Peyer's patch (tissue), 4 donors: ENCODE results near the gene ANKRD36.
"Not testable (repeated sequence)": the region's sequence is repeated elsewhere in the genome, so short reads cannot be mapped to it uniquely, and the experiment has no call there.

Source experiments
- POLR2A ChIP-seq, 2 donors: fragments of 450-650 bp; IDR thresholded peaks; one replicate each; pipeline ENCODE4 v1.5.1; 2017; ENCODE audit warnings: antibody characterized with exemption in 2 of 2, mild to moderate bottlenecking in 2 of 2, moderate library complexity in 2 of 2
- TF ChIP-seq, protein P1 (sequence below), 6 experiments: fragments of 450-650 bp in 4 of 6; fragments of 200-600 bp in 2 of 6; sonication (generic) in 1 of 6; IDR thresholded peaks; one replicate each; pipeline ENCODE4 v1.5.1; 2017 to 2019; ENCODE audit warnings: antibody characterized with exemption in 6 of 6, mild to moderate bottlenecking in 3 of 6, moderate library complexity in 1 of 6

DNA sequence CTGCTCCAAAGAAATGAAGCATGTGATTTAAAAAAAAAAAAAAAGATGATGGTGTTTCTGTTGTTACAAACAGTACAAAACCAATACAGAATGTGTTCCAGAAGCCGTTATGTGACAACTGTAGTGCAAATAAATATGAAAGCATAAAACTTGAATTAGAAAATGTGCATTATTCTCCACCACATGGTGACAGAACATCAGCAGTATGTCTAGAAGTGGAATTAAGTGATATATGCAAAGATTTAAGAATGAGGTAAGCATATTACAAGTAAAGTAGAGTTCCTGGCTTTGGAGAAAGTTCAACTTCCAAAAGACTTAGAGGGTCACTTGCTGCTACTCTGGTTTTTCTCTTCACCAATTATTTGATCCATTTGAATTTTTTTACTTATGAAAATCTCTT lies 120.0 kb downstream of the ANKRD36 start:
- TF ChIP-seq POLR2A (IDR thresholded peaks at IDR 0.05) = not testable (repeated sequence)
- TF ChIP-seq, protein P1, sequence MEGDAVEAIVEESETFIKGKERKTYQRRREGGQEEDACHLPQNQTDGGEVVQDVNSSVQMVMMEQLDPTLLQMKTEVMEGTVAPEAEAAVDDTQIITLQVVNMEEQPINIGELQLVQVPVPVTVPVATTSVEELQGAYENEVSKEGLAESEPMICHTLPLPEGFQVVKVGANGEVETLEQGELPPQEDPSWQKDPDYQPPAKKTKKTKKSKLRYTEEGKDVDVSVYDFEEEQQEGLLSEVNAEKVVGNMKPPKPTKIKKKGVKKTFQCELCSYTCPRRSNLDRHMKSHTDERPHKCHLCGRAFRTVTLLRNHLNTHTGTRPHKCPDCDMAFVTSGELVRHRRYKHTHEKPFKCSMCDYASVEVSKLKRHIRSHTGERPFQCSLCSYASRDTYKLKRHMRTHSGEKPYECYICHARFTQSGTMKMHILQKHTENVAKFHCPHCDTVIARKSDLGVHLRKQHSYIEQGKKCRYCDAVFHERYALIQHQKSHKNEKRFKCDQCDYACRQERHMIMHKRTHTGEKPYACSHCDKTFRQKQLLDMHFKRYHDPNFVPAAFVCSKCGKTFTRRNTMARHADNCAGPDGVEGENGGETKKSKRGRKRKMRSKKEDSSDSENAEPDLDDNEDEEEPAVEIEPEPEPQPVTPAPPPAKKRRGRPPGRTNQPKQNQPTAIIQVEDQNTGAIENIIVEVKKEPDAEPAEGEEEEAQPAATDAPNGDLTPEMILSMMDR (IDR thresholded peaks at IDR 0.05) = not testable (repeated sequence)
